ENCODE data around the gene C1orf21. TPM values are rescaled to one million over a fixed set of nuclear protein-coding genes. Genes with fewer than 3 reads are reported as not detected.

The C1orf21 gene
- total RNA-seq, 1 donor from 2014 or later: 16.7 TPM

DNA sequence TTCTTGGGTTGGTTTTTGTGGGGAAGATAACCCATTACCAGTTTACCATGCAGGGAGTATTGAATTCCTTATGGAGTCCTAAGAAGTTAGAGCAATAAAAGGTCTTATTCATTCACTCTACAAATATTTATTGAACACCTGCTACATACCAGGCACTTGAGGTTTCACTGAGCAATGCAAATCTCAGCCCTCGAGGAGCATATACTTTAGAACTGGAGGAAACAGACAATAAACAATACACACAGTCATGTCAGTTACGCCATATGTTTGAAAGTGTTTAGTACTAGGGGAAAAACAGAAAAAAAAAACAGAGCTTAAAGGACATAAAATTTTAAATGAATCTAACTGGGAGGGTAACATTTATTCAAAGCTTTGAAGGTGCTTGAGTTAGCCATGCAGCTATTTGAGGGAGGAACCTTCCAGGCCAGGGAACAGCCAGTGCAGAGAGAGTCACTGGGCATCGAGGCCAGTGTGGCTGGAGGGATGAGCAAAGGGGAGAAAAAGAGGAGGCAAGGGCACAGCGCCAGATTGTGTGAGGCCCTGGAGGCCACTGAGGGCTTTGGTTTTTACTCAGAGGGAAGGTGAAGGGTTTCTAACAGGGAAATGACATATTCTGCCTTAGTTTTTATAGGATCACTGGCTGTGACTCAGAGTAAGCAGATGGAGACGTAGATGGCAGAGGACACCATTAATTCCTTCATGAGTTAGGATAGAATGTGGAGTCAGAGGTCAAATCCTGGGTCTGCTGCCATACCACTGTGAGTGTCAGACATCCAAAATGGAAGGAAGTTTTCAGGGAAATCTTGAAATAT lies 32.7 kb downstream of the C1orf21 start:
- Histone ChIP-seq H3K4me3 (ENCODE audit: low read length in 3 of 3) (no peak overlapping the region), H3K9me3 (ENCODE audit: control insufficient read depth in 3 of 3, low read length in 3 of 3) (no peaks in the 10 kb centered on the region), H3K9ac (ENCODE audit: low read depth in 1 of 3, low read length in 3 of 3) (no peak overlapping the region), H3K36me3 (ENCODE audit: control insufficient read depth in 3 of 3, insufficient read depth in 3 of 3, low read length in 3 of 3) (no peaks in the 10 kb centered on the region), H3K27ac (ENCODE audit: low read depth, low read length) (peak overlapping the region; percentile 17), H3K27me3 (ENCODE audit: control insufficient read depth in 3 of 3, insufficient read depth in 3 of 3, low read length in 3 of 3) (no peaks in the 10 kb centered on the region), H3K4me1 (ENCODE audit: control insufficient read depth in 3 of 3, insufficient read depth in 3 of 3, low read length in 3 of 3) (peaks cover 34 to 58% (median 38%) of the 10 kb centered on the region in 3 donors)

DNA sequence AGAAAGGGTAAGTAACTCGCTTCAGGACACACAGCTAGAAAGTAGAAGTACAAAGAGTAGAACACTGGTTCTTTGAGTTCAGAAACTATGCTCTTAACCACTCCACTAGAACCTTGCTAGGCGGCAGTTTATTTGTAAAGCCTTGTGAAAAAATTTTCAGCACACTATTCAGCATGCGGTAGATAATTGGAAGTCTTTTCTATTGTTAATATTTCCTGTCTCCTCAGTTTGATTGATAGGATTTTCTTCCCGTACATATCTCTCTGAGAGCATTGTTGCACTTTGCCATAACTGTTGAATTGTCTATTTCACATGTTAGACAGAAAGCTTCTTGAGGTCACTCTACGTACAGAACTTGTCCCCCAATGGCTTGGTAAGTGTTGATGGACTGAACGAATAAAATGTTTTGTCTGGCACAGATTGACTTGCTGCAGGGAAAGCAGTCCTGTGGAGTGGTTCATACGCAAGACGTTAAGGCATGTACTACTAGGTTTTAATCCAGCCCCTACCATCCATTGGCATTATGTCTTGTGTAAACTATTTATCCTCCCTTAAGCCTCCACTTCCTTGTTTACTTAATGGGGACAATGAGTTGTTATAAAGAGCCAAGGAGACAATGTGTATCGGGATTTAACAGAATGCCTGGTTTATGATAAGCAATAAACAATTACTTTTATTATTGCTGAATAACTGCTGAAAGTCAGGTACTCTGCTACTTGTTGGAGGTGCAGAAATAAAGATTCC lies 35.8 kb downstream of the C1orf21 start:
- Histone ChIP-seq H3K4me3 (ENCODE audit: low read length in 3 of 3) (no peak overlapping the region), H3K36me3 (ENCODE audit: control insufficient read depth in 3 of 3, insufficient read depth in 3 of 3, low read length in 3 of 3) (peaks cover 0 to 3% (median 0%) of the 10 kb centered on the region in 3 donors), H3K27ac (ENCODE audit: low read depth, low read length) (no peak overlapping the region), H3K4me1 (ENCODE audit: control insufficient read depth in 3 of 3, insufficient read depth in 3 of 3, low read length in 3 of 3) (peaks cover 25 to 56% (median 34%) of the 10 kb centered on the region in 3 donors), H3K9me3 (ENCODE audit: control insufficient read depth in 3 of 3, low read length in 3 of 3) (no peaks in the 10 kb centered on the region), H3K27me3 (ENCODE audit: control insufficient read depth in 3 of 3, insufficient read depth in 3 of 3, low read length in 3 of 3) (no peaks in the 10 kb centered on the region), H3K9ac (ENCODE audit: low read depth in 1 of 3, low read length in 3 of 3) (no peak overlapping the region)

DNA sequence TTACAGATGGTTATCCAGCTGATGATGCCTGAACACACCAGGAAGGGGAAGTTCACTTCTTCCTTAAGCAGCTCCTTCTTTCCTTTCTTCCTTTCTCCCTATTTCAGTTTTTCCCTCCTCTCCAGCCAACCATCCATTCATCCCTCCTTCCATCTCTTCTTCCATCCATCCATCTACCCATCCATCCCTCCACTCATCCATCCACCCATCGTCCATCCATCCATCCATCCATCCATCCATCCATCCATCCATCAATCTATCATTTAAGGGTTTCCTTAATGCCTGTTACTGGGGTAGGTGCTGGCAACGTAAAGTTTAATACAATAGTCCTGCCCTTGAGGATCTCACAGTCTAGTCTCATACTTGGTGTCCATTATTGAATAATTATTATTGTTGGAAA lies 36.8 kb downstream of the C1orf21 start:
- Histone ChIP-seq H3K27me3 (ENCODE audit: control insufficient read depth in 3 of 3, insufficient read depth in 3 of 3, low read length in 3 of 3) (no peaks in the 10 kb centered on the region), H3K4me1 (ENCODE audit: control insufficient read depth in 3 of 3, insufficient read depth in 3 of 3, low read length in 3 of 3) (peaks cover 20 to 47% (median 34%) of the 10 kb centered on the region in 3 donors), H3K9ac (ENCODE audit: low read depth in 1 of 3, low read length in 3 of 3) (no peak overlapping the region), H3K9me3 (ENCODE audit: control insufficient read depth in 3 of 3, low read length in 3 of 3) (no peaks in the 10 kb centered on the region), H3K27ac (ENCODE audit: low read depth, low read length) (no peak overlapping the region), H3K36me3 (ENCODE audit: control insufficient read depth in 3 of 3, insufficient read depth in 3 of 3, low read length in 3 of 3) (peaks cover 0 to 3% (median 0%) of the 10 kb centered on the region in 3 donors), H3K4me3 (ENCODE audit: low read length in 3 of 3) (no peak overlapping the region)

DNA sequence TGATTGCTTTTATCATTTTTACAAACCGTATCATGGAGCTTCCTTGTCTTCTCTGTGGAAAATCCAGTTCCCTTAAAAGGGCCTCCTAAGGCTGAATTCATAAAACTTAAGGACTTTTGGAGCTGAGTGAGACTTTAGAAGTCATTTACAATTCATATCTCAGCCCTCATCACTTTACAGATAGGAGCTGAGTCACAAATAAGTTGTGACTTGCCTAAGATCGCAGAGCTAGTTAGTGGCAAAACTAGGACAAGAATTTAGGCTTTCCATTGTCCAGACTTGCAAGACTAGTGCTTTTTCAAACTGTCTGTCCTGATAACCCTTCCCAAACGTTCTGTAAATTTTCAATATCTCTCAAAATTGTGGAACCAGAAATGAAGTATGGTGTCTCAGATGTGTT lies 37.3 kb downstream of the C1orf21 start:
- Histone ChIP-seq H3K27ac (ENCODE audit: low read depth, low read length) (no peak overlapping the region), H3K9ac (ENCODE audit: low read depth in 1 of 3, low read length in 3 of 3) (no peak overlapping the region), H3K27me3 (ENCODE audit: control insufficient read depth in 3 of 3, insufficient read depth in 3 of 3, low read length in 3 of 3) (no peaks in the 10 kb centered on the region), H3K36me3 (ENCODE audit: control insufficient read depth in 3 of 3, insufficient read depth in 3 of 3, low read length in 3 of 3) (peaks cover 0 to 3% (median 0%) of the 10 kb centered on the region in 3 donors), H3K9me3 (ENCODE audit: control insufficient read depth in 3 of 3, low read length in 3 of 3) (no peaks in the 10 kb centered on the region), H3K4me1 (ENCODE audit: control insufficient read depth in 3 of 3, insufficient read depth in 3 of 3, low read length in 3 of 3) (peaks cover 20 to 47% (median 35%) of the 10 kb centered on the region in 3 donors), H3K4me3 (ENCODE audit: low read length in 3 of 3) (no peak overlapping the region)

DNA sequence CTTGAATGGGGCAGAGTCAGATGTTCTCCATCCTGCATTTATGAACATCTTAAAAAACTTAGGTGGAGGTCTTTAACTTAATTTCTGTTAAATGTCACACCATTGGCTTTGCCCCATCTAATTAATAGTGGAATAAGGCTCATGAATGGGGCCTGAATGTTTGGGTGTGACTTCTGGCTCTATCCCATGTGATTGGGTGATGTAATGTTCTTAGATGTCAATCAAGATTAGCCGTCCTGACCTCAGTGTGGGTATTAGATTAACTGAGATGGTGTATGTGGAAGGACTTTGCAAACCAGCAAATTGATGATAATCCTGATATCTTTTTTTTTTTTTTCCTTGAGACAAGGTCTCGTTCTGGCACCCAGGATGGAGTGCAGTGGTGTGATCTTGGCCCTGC lies 38.1 kb downstream of the C1orf21 start:
- H3K4me1 ChIP-seq (ENCODE audit: control insufficient read depth in 3 of 3, insufficient read depth in 3 of 3, low read length in 3 of 3): peaks cover 16 to 39% (median 28%) of the 10 kb centered on the region in 3 donors
- no peaks in the 10 kb centered on the region for H3K9me3 ChIP-seq (ENCODE audit: control insufficient read depth in 3 of 3, low read length in 3 of 3)
- no peak overlapping the region for H3K9ac ChIP-seq (ENCODE audit: low read depth in 1 of 3, low read length in 3 of 3)
- H3K27ac ChIP-seq (ENCODE audit: low read depth, low read length): no peak overlapping the region
- no peak overlapping the region for H3K4me3 ChIP-seq (ENCODE audit: low read length in 3 of 3)
- peaks cover 0 to 3% (median 0%) of the 10 kb centered on the region in 3 donors for H3K36me3 ChIP-seq (ENCODE audit: control insufficient read depth in 3 of 3, insufficient read depth in 3 of 3, low read length in 3 of 3)
- H3K27me3 ChIP-seq (ENCODE audit: control insufficient read depth in 3 of 3, insufficient read depth in 3 of 3, low read length in 3 of 3): no peaks in the 10 kb centered on the region

DNA sequence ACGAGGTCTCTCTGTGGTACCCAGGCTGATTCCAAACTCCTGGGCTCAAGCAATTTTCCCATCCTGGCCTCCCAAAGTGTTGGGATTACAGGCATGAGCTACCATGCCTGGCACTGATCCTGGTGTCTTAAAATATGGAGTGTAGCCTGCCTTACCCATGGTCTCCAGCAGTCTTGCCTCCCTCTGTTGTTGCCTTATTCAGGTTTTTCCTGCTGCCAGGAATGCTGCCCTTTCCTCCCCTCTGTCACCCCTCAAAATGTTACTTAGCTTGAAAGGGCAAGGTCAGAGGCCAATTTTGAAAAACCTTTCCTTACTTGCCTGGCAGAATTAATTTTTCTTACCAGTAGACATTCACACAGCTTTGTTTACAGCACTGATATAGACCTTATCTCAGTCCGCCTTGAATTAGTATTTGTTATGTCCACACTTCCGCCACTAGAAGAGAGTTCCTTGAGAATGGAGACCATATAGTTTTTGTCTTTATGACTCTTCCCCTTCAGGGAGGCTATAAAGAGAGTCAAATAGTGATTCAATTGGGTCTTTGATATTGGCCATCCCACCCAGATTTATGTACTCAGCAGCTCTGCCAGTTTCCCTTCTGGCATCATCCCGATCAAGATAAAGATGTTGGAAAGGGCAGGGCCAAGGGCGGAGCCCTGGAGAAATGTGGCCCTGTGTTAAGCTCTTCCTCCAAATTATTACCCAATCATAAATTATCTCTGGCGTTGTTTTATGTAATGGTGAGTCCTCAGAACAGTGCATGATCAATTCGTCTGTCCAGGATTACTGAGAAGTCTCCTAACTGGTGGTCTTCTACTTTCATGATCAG lies 38.8 kb downstream of the C1orf21 start:
- Histone ChIP-seq H3K27me3 (ENCODE audit: control insufficient read depth in 3 of 3, insufficient read depth in 3 of 3, low read length in 3 of 3) (no peaks in the 10 kb centered on the region), H3K9ac (ENCODE audit: low read depth in 1 of 3, low read length in 3 of 3) (no peak overlapping the region), H3K27ac (ENCODE audit: low read depth, low read length) (no peak overlapping the region), H3K9me3 (ENCODE audit: control insufficient read depth in 3 of 3, low read length in 3 of 3) (no peaks in the 10 kb centered on the region), H3K4me1 (ENCODE audit: control insufficient read depth in 3 of 3, insufficient read depth in 3 of 3, low read length in 3 of 3) (peaks cover 12 to 36% (median 23%) of the 10 kb centered on the region in 3 donors), H3K4me3 (ENCODE audit: low read length in 3 of 3) (no peak overlapping the region), H3K36me3 (ENCODE audit: control insufficient read depth in 3 of 3, insufficient read depth in 3 of 3, low read length in 3 of 3) (peaks cover 0 to 3% (median 0%) of the 10 kb centered on the region in 3 donors)

DNA sequence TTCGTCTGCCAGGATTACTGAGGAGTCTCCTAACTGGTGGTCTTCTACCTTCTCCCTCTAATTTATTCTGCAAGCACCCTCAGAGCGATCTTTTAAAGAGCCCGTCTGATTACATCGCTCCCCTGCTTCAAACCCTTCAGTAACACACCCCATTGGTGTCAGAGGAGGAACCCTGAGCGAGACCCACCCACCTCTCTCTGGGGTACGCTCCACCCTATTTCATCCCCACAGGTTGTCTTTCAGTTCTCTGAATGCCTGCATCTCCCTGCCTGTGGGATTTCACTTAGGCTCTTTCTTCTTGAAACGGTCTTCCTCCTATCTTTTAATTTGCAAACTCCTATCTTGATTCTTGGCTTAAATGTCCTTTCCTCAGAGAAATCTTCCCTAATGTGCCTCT lies 39.4 kb downstream of the C1orf21 start:
- peaks cover 8 to 31% (median 23%) of the 10 kb centered on the region in 3 donors for H3K4me1 ChIP-seq (ENCODE audit: control insufficient read depth in 3 of 3, insufficient read depth in 3 of 3, low read length in 3 of 3)
- H3K9ac ChIP-seq (ENCODE audit: low read depth in 1 of 3, low read length in 3 of 3): no peak overlapping the region

DNA sequence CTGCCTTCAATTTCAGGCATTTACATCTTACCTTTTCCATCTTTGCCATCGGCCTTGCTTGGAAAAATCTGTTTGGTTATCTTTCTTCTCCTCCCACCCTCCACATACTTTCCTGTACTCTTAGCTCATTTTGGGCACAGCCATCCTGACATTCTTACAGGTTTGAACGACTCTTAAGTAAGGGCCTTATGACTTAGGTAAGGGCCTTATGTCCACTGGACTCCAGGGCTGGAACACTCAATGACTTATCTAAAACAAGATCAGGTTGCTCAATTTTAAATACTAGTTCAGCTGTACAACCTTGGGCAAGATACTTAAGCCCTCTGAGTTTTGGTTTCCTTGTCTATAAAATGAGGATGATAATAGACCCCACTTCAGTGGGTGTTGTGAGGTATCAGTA lies 40.9 kb downstream of the C1orf21 start:
- no peak overlapping the region for H3K27ac ChIP-seq (ENCODE audit: low read depth, low read length)

More for the DNA sequence above, 39.4 kb downstream of the C1orf21 start:
- no peak overlapping the region for H3K4me3 ChIP-seq (ENCODE audit: low read length in 3 of 3)
- no peaks in the 10 kb centered on the region for H3K27me3 ChIP-seq (ENCODE audit: control insufficient read depth in 3 of 3, insufficient read depth in 3 of 3, low read length in 3 of 3)
- peaks cover 0 to 3% (median 0%) of the 10 kb centered on the region in 3 donors for H3K36me3 ChIP-seq (ENCODE audit: control insufficient read depth in 3 of 3, insufficient read depth in 3 of 3, low read length in 3 of 3)
- H3K9me3 ChIP-seq (ENCODE audit: control insufficient read depth in 3 of 3, low read length in 3 of 3): no peaks in the 10 kb centered on the region
- H3K27ac ChIP-seq (ENCODE audit: low read depth, low read length): no peak overlapping the region

DNA sequence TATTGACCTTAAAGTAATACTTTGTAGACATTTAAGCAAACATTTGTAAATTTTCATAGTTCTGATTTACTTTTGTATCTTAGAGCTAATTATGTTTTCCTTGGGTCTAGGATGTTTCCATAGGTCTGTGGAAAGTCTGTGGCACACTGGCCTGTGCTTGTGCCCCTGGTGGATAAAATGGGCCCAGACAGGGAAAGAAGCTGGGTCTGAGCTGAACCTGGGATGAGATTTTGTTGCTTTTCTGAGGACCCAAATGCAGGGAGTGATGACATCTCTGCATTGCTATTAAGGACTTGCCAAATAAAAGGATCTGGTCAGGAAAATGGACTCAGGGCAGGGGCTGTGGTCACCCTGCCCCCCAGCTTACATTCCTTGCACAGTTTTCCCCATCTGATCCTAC lies 41.8 kb downstream of the C1orf21 start:
- peaks cover 7 to 17% (median 17%) of the 10 kb centered on the region in 3 donors for H3K4me1 ChIP-seq (ENCODE audit: control insufficient read depth in 3 of 3, insufficient read depth in 3 of 3, low read length in 3 of 3)
- no peak overlapping the region for H3K4me3 ChIP-seq (ENCODE audit: low read length in 3 of 3)
- peaks cover 0 to 3% (median 0%) of the 10 kb centered on the region in 3 donors for H3K36me3 ChIP-seq (ENCODE audit: control insufficient read depth in 3 of 3, insufficient read depth in 3 of 3, low read length in 3 of 3)
- no peak overlapping the region for H3K27ac ChIP-seq (ENCODE audit: low read depth, low read length)
- no peak overlapping the region for H3K9ac ChIP-seq (ENCODE audit: low read depth in 1 of 3, low read length in 3 of 3)
- H3K27me3 ChIP-seq (ENCODE audit: control insufficient read depth in 3 of 3, insufficient read depth in 3 of 3, low read length in 3 of 3): no peaks in the 10 kb centered on the region
- H3K9me3 ChIP-seq (ENCODE audit: control insufficient read depth in 3 of 3, low read length in 3 of 3): no peaks in the 10 kb centered on the region

More for the DNA sequence above, 40.9 kb downstream of the C1orf21 start:
- Histone ChIP-seq H3K4me3 (ENCODE audit: low read length in 3 of 3) (no peak overlapping the region), H3K27me3 (ENCODE audit: control insufficient read depth in 3 of 3, insufficient read depth in 3 of 3, low read length in 3 of 3) (no peaks in the 10 kb centered on the region), H3K9me3 (ENCODE audit: control insufficient read depth in 3 of 3, low read length in 3 of 3) (no peaks in the 10 kb centered on the region), H3K9ac (ENCODE audit: low read depth in 1 of 3, low read length in 3 of 3) (no peak overlapping the region), H3K4me1 (ENCODE audit: control insufficient read depth in 3 of 3, insufficient read depth in 3 of 3, low read length in 3 of 3) (peaks cover 5 to 19% (median 17%) of the 10 kb centered on the region in 3 donors), H3K36me3 (ENCODE audit: control insufficient read depth in 3 of 3, insufficient read depth in 3 of 3, low read length in 3 of 3) (peaks cover 0 to 3% (median 0%) of the 10 kb centered on the region in 3 donors)
